Ishikawa (cell line): Measurements from ENCODE around the gene BABAM2.

ENCODE experiments used
- CEBPB ChIP-seq: IDR thresholded peaks from 2 replicates; pipeline ENCODE4 v1.6.1; 2012
- CREB1 ChIP-seq: IDR thresholded peaks from 2 replicates; pipeline ENCODE4 v1.6.1; 2012; ENCODE audit warnings: low read depth
- EGR1 ChIP-seq: IDR thresholded peaks from 2 replicates; pipeline ENCODE4 v1.6.1; 2012
- EP300 ChIP-seq: IDR thresholded peaks from 2 replicates; pipeline ENCODE4 v1.6.1; 2012; ENCODE audit warnings: borderline replicate concordance
- FOXM1 ChIP-seq: IDR thresholded peaks from 2 replicates; pipeline ENCODE4 v1.6.1; 2012; ENCODE audit warnings: low read depth, borderline replicate concordance
- MAX ChIP-seq: IDR thresholded peaks from 2 replicates; pipeline ENCODE4 v1.6.1; 2012
- NFIC ChIP-seq: IDR thresholded peaks from 2 replicates; pipeline ENCODE4 v1.6.1; 2012
- RAD21 ChIP-seq: IDR thresholded peaks from 2 replicates; pipeline ENCODE4 v1.6.1; 2012; ENCODE audit warnings: low read depth
- REST ChIP-seq: IDR thresholded peaks from 2 replicates; pipeline ENCODE4 v1.6.1; 2012; ENCODE audit warnings: low read depth, mild to moderate bottlenecking
- TAF1 ChIP-seq: IDR thresholded peaks from 2 replicates; pipeline ENCODE4 v1.6.1; 2012; ENCODE audit warnings: low read depth, mild to moderate bottlenecking
- TCF12 ChIP-seq: IDR thresholded peaks from 2 replicates; pipeline ENCODE4 v1.6.1; 2012; ENCODE audit warnings: low read depth
- TEAD4 ChIP-seq: IDR thresholded peaks from 2 replicates; pipeline ENCODE4 v1.6.1; 2012
- YY1 ChIP-seq: IDR thresholded peaks from 2 replicates; pipeline ENCODE4 v1.6.1; 2012; ENCODE audit warnings: low read depth
- ZBTB7A ChIP-seq: IDR thresholded peaks from 2 replicates; pipeline ENCODE4 v1.6.1; 2012; ENCODE audit warnings: low read depth
- TF ChIP-seq, protein P1 (sequence below): IDR thresholded peaks from 2 replicates; pipeline ENCODE4 v1.6.1; 2012

BABAM2 gene

DNA sequence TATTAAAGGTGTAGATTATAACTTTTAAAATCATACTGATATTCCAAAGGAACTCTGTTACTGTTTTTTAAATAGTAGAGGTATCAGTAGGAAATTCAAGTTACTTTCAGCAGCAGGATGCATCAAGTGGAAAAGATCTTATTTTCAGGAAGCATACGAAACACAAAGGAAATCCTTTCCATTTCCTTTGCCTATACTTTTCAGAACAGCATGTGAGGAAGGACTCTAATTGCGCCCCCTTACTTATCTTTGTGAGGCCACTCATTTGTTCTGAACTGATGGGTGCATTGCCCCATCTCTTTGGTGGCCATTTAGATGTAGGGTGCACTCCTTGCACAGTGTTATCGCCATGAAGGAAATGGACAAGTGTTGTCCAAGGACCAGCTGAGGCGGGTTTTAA lies 145.3 kb downstream of the BABAM2 start:
- TF ChIP-seq TCF12 (no peak), TAF1 (no peak), REST (no peak), TEAD4 (no peak), EP300 (no peak), FOXM1 (no peak), YY1 (no peak)
- TF ChIP-seq, protein P1, sequence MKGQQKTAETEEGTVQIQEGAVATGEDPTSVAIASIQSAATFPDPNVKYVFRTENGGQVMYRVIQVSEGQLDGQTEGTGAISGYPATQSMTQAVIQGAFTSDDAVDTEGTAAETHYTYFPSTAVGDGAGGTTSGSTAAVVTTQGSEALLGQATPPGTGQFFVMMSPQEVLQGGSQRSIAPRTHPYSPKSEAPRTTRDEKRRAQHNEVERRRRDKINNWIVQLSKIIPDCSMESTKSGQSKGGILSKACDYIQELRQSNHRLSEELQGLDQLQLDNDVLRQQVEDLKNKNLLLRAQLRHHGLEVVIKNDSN: no peak

- TF ChIP-seq RAD21: no peak
- TF ChIP-seq TAF1: no peak
- TF ChIP-seq MAX: no peak
- no peak for TF ChIP-seq EGR1
- no peak for TF ChIP-seq CREB1
- TF ChIP-seq REST: no peak
- TF ChIP-seq EP300: no peak
- no peak for TF ChIP-seq YY1
- TF ChIP-seq TEAD4: no peak
- TF ChIP-seq ZBTB7A: no peak
These were observed 145.8 kb downstream of the BABAM2 start for GRCh38 chr2:28036307-28036706.

DNA sequence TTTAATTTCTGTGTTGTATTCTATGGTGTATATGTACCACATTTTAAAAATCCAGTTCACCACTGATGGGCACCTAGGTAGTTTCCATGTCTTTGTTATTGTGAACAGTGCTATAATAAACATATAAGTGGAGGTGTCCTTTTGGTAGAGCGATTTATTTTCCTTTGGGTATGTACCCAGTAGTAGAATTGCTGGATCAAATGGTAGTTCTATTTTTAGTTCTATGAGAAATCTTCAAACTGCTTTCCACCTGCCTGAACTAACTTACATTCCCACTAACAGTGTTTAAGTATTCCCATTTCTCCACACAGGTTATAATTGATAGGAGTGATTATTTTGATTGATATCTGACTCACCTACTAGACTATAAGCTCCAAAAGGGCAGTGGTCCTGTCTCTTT lies 148.2 kb downstream of the BABAM2 start:
- TF ChIP-seq TAF1: no peak
- no peak for TF ChIP-seq TCF12
- TF ChIP-seq ZBTB7A: no peak
- TF ChIP-seq REST: no peak
- no peak for TF ChIP-seq FOXM1
- TF ChIP-seq CEBPB: no peak
- no peak for TF ChIP-seq EGR1
- TF ChIP-seq CREB1: no peak
- no peak for TF ChIP-seq RAD21
- no peak for TF ChIP-seq MAX
- no peak for TF ChIP-seq TEAD4
- no peak for TF ChIP-seq NFIC
- TF ChIP-seq YY1: no peak
- TF ChIP-seq, protein P1: no peak
- no peak for TF ChIP-seq EP300

DNA sequence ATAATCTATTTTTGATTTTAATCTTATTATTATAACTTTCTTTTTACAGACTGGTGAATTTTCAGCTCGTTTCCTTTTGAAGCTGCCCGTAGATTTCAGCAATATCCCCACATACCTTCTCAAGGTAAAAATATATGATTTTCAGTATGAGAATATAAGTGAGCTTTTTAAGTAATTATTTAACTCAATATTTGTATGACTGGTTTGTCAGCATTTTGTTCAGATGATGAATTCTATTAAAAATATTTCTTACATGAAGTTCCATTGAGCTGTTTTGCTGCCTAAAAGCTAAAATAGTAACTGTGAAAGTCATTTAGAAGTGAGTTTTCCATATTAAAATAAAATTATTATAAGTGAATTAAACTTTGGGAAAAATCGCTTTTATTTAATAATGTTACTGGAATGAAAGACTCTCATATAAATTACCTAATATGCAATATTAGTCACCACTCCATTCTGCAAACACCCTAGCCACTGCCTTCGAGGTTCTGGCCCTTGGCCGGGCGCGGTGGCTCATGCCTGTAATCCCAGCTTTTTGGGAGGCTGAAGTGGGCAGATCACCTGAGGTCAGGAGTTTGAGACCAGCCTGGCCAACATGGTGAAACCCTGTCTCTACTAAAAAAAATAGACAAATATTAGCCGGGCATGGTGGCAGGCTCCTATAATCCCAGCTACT lies 155.3 kb downstream of the BABAM2 start:
- no peak for TF ChIP-seq FOXM1
- TF ChIP-seq CEBPB: no peak
- TF ChIP-seq EP300: no peak
- TF ChIP-seq RAD21: no peak
- TF ChIP-seq ZBTB7A: no peak
- TF ChIP-seq, protein P1: no peak
- no peak for TF ChIP-seq TCF12
- no peak for TF ChIP-seq REST
